Measurements from ENCODE around the gene PRG3.

The PRG3 gene, protein sequence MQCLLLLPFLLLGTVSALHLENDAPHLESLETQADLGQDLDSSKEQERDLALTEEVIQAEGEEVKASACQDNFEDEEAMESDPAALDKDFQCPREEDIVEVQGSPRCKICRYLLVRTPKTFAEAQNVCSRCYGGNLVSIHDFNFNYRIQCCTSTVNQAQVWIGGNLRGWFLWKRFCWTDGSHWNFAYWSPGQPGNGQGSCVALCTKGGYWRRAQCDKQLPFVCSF

DNA sequence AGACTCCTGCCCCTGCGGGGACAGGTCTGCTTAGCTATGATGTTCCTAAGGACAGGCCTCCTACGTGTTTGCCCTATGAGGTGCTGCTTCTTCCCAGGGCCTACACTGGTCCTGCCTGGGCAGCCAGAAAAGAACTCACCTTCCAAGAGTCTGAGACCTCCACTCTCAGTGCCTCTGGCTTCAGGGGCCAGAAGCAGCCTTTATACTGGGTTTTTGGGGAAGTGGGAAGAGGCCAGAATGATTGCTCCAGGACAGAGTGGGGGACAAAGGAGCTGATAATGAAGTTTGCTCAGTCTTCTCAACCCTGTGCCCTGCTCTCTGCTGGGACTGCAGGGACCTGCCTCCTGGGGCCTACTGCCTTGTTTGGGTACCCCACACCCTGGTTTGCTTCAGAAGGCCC lies at the start of gene PRG3:
Gene PRG3, minus strand, starts transcription at position 176 of the 400 bp plus-strand sequence. CDS start 442 bp downstream, outside the sequence.
- Mint-ChIP-seq H3K4me3 (no peak within 1 kb of the TSS), H3K27me3 (peaks cover 19% of the 10 kb centered on the region), H3K9me3 (no peaks in the 10 kb centered on the region), H3K27ac (no peak within 1 kb of the TSS), H3K4me1 (no peaks in the 10 kb centered on the region), H3K36me3 (no peaks in the 10 kb centered on the region)
- ATAC-seq (ENCODE audit: low read depth): no peak
- DNase-seq (ENCODE audit: low spot score in 2 of 2): no peak

DNA sequence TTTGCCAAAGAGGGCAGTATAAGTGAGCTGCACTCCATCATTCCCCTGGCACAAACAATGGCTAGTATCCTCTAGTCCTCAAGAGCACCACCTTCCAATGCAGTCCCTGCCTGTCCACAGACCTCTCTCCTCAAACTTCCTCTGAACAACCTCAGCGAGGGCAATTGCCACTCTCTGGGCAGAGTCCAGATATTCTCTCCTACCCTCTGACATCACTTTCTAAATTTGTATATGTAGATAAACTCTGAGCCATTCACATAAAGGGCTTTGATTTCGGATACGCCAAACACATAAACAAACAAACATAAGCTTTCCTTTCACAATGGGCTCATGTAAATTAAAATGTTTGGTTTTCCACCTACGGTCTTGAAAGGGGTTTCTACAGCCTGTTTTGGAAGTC lies 49.0 kb upstream of the PRG3 start:
- Mint-ChIP-seq H3K9me3 (no peaks in the 10 kb centered on the region), H3K27me3 (no peaks in the 10 kb centered on the region), H3K4me1 (peaks cover 20% of the 10 kb centered on the region), H3K36me3 (peaks cover 2% of the 10 kb centered on the region), H3K27ac (no peak overlapping the region), H3K4me3 (no peak overlapping the region)
- no peak for DNase-seq (ENCODE audit: low spot score in 2 of 2)
- ATAC-seq (ENCODE audit: low read depth): no peak

DNA sequence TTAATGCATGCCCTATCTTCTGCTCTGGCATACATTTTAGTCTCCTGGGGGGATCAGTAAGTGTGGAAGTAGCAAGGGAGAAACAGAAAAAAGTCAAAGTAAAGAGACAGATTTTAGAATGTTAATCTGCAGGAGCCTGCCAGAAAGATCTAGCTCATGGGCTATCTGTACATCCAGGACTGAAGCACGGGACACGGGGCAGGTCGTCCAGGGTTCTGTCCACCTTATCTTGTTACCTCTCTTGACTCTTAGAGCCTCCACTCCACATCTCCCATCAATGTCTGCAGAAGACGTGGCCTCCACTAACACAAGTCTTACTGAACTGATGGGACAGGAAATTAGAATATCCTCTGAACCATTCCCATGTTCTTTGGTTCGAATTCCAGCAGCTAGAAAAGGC lies 47.7 kb upstream of the PRG3 start:
- H3K27me3 Mint-ChIP-seq: no peaks in the 10 kb centered on the region
- no peak overlapping the region for H3K27ac Mint-ChIP-seq
- no peak overlapping the region for H3K4me3 Mint-ChIP-seq
- H3K4me1 Mint-ChIP-seq: peaks cover 27% of the 10 kb centered on the region
- DNase-seq (ENCODE audit: low spot score in 2 of 2) (no peak), ATAC-seq (ENCODE audit: low read depth) (no peak)
- H3K36me3 Mint-ChIP-seq: peaks cover 2% of the 10 kb centered on the region
- H3K9me3 Mint-ChIP-seq: no peaks in the 10 kb centered on the region

DNA sequence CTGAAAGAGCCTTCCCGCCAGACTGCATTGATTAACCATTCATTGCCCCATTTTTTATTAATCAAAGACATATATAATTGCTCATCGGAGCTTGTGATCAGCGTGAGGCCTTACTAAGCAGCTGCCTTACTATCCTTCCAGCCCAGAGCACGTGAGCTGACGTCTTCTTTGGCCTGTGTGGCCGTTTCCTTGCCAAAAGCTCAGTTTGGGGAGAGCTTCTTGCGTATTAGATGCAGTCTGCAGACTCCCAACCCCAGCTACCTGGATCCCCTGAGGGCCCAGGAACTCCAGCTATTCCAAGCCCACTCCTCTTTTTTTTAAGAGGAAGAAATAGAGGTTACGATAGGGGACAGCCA lies 46.8 kb upstream of the PRG3 start:
- Mint-ChIP-seq H3K4me1 (peaks cover 27% of the 10 kb centered on the region), H3K27ac (peak overlapping the region; percentile 97), H3K9me3 (no peaks in the 10 kb centered on the region), H3K27me3 (no peaks in the 10 kb centered on the region), H3K36me3 (peaks cover 5% of the 10 kb centered on the region), H3K4me3 (peak overlapping the region; percentile 99)
- DNase-seq (ENCODE audit: low spot score in 2 of 2) (no peak), ATAC-seq (ENCODE audit: low read depth) (no peak)

DNA sequence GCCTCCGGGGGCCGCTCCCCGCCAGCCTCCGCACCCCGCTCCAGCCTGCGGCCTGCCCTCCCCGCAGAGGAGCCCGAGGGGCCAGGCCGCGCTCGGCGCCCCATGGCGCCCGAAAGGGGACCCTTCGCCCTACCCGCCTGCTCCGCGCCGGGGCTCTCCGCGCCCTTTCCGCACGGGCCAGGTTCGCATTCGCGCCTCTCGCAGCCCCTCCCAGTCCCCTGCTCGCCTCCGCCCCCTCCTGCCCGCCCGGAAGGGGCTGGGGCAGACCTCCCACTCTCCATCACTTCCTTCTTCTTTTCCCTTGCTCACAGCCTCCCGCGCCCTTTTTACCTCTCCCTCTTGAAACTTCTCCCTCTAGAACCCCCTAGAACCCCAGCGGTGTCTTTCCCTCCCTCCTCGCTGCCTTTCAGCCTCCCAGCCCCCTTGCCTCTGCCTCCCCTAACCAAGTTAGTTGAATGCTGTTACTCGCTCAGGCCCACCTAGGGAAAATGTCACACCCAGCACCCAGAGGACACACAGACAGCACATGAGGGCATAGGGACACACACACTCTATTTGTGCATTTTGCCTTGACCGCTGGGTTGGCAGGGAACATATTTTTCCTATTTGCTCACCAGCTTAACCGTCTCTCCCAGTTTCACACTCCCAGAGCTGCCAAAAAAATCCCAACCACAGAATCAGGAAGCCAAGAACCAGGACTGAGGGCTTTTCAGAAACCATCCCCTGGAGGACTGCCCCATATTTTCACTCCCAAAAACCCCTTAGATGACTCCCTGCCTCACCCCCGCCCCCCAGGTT lies 46.2 kb upstream of the PRG3 start, which contains the start of gene SLC43A3:
Gene SLC43A3, minus strand, starts transcription at position 193 of the 798 bp plus-strand sequence. CDS start 949 bp downstream, outside the sequence.
- Mint-ChIP-seq H3K4me1 (peaks cover 27% of the 10 kb centered on the region), H3K4me3 (peak within 1 kb of the TSS; percentile 99), H3K27me3 (no peaks in the 10 kb centered on the region), H3K9me3 (no peaks in the 10 kb centered on the region), H3K27ac (peak within 1 kb of the TSS; percentile 97), H3K36me3 (peaks cover 6% of the 10 kb centered on the region)
- DNase-seq (ENCODE audit: low spot score in 2 of 2) (peak; percentile 30 to 35), ATAC-seq (ENCODE audit: low read depth) (peak; percentile 66)

DNA sequence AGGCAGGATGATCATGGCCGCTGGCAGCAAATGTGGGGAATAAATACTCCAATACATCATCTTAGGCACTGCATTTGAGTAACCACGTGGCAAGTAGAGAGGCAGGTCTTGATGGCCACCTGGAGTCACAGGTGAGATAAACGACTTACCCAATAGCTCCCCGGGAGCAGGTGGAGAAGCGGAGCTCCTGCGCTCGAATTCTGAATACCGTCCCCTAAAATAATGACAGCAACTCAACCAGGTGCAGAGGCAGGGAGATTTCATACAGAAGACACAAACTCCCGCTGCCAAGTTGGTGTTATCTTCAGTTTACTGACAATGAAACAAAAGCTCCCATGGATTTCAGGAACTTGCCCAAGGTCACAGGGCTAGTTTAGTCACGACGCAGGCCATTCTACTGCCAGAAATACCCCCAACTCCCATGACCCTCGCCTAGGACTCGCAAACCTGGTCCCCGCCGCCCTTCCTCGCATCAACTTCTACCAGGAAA lies 45.5 kb upstream of the PRG3 start:
- ATAC-seq (ENCODE audit: low read depth): no peak

DNA sequence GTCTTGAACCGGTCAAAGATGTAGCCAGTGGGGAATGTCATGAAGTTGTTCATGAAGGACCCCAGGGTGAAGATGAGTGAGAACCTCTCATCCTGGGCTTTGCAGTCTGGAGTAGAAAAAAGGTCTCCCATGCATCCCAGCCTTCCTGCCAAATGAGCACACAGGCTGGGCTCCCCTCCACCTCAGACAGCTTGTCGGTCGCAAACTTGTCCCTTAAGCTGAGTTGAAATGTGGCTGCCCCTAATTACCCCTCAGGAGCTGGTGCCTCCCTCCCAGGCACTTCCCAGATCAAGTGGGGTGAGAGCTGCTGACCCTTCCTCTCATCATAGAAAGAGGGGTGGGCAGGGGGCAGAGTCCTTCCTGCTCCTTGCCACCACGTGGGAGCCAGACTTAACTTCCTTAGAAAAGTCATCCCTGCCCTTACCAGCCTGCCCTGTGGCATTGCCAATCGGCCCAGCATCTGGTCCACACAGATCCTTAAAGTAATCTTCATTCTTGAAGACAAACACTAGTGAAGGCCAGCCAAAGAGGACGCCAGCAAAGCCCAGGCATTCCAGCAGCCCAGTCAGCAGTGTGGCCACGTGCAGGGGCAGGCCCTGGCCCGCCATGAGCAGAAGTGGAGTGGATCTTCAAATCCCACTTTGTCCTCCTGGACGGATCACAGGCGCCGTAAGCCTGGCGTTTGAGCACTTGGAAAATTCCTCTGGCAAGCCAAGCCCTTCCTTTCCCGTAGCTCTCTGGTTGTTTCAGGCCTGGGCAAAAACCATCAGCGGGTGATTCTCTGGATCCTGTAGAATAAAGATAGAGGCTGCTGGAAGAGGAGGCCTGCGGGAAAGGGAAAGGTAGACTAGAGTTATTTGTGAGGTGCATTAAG lies 44.9 kb upstream of the PRG3 start:
- Mint-ChIP-seq H3K9me3 (no peaks in the 10 kb centered on the region), H3K27me3 (no peaks in the 10 kb centered on the region), H3K27ac (peak overlapping the region; percentile 97), H3K4me1 (peaks cover 27% of the 10 kb centered on the region), H3K4me3 (peak overlapping the region; percentile 99), H3K36me3 (peaks cover 9% of the 10 kb centered on the region)
- no peak for ATAC-seq (ENCODE audit: low read depth)
- no peak for DNase-seq (ENCODE audit: low spot score in 2 of 2)

More for the DNA sequence above, 45.5 kb upstream of the PRG3 start:
- peak in 1 of 2 donors; percentile 7 for DNase-seq (ENCODE audit: low spot score in 2 of 2)
- peaks cover 27% of the 10 kb centered on the region for H3K4me1 Mint-ChIP-seq
- no peaks in the 10 kb centered on the region for H3K9me3 Mint-ChIP-seq
- peak overlapping the region; percentile 97 for H3K27ac Mint-ChIP-seq
- no peaks in the 10 kb centered on the region for H3K27me3 Mint-ChIP-seq
- H3K36me3 Mint-ChIP-seq: peaks cover 9% of the 10 kb centered on the region
- H3K4me3 Mint-ChIP-seq: peak overlapping the region; percentile 99

DNA sequence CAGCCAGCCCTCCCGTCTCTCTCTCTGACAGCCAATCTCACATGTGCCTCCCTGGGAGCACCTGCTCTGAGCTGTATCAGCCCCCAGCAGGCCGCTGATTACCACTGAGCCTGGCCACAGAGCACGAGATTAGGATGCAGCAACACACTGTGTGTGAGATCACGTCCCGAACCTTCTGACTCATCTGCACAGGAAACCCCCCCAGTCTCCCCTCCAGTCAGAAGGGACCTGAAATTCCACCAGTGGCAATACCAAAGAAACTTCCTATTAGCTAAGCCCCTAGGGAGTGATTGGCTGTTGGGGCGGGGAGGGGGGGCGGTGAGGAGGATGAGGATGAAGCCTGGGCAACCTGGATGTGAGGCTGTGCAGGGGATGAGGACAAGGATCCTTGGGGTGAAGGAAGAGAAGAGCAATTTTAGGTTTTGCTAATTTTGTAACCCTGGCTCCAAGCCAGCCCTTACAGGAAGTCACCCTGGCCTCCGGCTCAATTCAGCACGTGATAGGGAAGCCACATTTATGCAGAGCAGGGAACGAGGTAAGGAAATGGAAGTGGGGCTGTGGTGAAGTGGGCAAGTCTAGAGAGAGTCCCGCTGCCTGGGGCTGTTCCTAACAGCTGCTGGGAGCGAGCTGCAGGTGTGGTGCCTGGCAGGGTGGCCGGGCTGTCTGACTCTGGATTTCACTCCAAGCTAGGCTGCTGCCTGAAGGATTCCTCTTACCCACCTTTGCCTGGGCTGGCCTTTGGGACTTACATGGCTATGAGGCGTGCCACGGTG lies 44.0 kb upstream of the PRG3 start:
- DNase-seq (ENCODE audit: low spot score in 2 of 2) (peak; percentile 14 to 32), ATAC-seq (ENCODE audit: low read depth) (peak; percentile 83)
- no peaks in the 10 kb centered on the region for H3K9me3 Mint-ChIP-seq
- peak overlapping the region; percentile 53 for H3K27ac Mint-ChIP-seq
- peaks cover 12% of the 10 kb centered on the region for H3K36me3 Mint-ChIP-seq
- no peaks in the 10 kb centered on the region for H3K27me3 Mint-ChIP-seq
- H3K4me3 Mint-ChIP-seq: peak overlapping the region; percentile 55
- H3K4me1 Mint-ChIP-seq: peaks cover 27% of the 10 kb centered on the region

DNA sequence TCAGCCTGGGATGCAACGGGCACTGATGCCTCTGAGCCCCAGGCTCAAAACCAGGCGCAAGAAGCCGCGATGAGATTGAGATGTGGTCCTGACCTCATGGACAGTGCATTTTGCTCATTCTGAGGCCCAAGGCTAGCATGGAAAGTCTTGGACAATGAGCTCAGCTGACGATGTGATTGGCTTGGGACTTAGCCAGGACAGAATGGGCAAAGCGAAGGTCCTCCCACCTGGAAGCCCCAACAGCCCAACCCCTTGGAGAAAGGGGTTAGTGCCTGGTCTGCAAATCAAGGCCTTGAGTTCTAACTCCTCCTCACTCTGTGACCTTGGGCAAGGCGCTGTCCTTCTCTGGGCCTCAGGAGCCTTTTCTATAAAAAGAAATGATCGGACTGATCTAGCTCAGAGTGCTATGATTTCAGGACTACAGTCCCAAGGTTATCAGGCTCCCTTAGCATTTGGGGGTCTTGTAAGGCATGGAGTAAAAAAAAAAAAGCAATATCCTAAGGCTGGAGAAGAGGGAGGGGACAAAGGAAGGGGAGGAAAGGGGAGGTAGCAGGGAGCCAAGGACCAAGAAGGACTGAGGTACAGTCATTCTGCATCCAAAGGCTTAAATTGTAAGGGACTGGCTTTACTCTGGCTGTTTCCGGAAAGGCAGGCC lies 43.3 kb upstream of the PRG3 start:
- ATAC-seq (ENCODE audit: low read depth) (no peak), DNase-seq (ENCODE audit: low spot score in 2 of 2) (no peak)
- H3K36me3 Mint-ChIP-seq: peaks cover 13% of the 10 kb centered on the region
- no peaks in the 10 kb centered on the region for H3K27me3 Mint-ChIP-seq
- H3K4me3 Mint-ChIP-seq: peak overlapping the region; percentile 55
- peak overlapping the region; percentile 53 for H3K27ac Mint-ChIP-seq
- H3K9me3 Mint-ChIP-seq: no peaks in the 10 kb centered on the region
- H3K4me1 Mint-ChIP-seq: peaks cover 27% of the 10 kb centered on the region

DNA sequence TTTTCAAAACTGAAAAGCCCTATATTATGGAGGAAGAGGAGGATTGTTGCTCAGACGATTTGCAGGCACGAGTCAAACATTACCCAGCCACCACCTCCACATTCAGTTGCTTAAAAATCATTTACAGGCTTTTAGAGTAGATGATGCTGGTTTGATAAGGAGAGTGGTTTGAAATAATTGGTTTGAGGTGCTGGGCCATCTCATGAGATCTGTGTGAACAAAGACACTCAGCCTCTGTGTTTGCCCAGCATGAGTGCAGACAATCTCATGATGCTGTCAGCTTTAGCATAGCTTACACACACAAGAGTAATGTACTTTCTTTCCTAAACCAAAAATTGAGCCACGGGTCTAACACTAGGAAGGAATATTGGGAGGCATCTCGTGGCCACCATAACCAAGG lies 41.7 kb upstream of the PRG3 start:
- no peaks in the 10 kb centered on the region for H3K27me3 Mint-ChIP-seq
- no peak for DNase-seq (ENCODE audit: low spot score in 2 of 2)
- H3K4me3 Mint-ChIP-seq: no peak overlapping the region
- peaks cover 27% of the 10 kb centered on the region for H3K4me1 Mint-ChIP-seq
- H3K9me3 Mint-ChIP-seq: no peaks in the 10 kb centered on the region
- peaks cover 14% of the 10 kb centered on the region for H3K36me3 Mint-ChIP-seq
- ATAC-seq (ENCODE audit: low read depth): no peak
- H3K27ac Mint-ChIP-seq: peak overlapping the region; percentile 24

DNA sequence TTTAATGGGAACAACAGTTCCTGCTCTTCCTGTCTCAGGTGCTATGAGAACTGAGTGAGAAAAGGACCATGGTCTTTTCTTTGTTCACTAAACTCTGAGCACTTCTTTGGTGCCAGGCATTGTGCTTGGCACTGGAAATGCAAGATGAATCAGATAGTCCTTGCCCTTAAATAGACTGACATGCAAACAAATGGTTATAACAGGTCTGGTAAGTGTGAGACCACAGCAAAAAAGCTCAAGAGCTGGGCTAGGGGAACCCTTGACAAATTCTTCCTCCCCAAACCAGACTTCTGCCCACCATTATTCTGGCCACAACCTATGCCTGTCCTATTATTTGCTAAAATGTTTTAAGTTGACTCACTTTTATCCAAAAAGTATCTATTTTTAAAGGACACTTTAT lies 40.9 kb upstream of the PRG3 start:
- DNase-seq (ENCODE audit: low spot score in 2 of 2) (no peak), ATAC-seq (ENCODE audit: low read depth) (no peak)
- Mint-ChIP-seq H3K4me3 (no peak overlapping the region), H3K36me3 (peaks cover 20% of the 10 kb centered on the region), H3K27me3 (no peaks in the 10 kb centered on the region), H3K9me3 (no peaks in the 10 kb centered on the region), H3K4me1 (peaks cover 20% of the 10 kb centered on the region), H3K27ac (no peak overlapping the region)

DNA sequence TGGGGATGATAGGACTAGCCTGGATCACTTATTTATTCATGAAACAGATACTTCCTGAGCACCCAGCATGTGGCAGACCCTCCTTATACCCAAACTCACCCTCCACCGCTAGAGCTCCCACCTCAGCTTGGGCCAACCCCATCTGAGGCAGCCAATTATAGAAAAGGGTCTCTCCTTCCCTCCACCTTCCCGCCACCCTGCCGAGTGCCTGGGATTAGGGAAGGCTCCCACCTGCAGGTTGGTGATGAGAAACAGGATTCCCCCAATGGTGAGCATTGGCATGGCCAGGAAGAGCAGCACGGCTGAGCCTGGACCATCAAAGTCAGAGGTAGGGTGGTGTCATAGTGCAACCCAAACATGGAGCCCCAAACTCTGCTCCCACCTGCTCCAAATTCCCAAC lies 40.1 kb upstream of the PRG3 start:
- H3K4me3 Mint-ChIP-seq: no peak overlapping the region
- ATAC-seq (ENCODE audit: low read depth): no peak
- H3K9me3 Mint-ChIP-seq: no peaks in the 10 kb centered on the region
- no peaks in the 10 kb centered on the region for H3K27me3 Mint-ChIP-seq
- peaks cover 22% of the 10 kb centered on the region for H3K36me3 Mint-ChIP-seq
- H3K4me1 Mint-ChIP-seq: peaks cover 14% of the 10 kb centered on the region
- DNase-seq (ENCODE audit: low spot score in 2 of 2): no peak
- no peak overlapping the region for H3K27ac Mint-ChIP-seq

DNA sequence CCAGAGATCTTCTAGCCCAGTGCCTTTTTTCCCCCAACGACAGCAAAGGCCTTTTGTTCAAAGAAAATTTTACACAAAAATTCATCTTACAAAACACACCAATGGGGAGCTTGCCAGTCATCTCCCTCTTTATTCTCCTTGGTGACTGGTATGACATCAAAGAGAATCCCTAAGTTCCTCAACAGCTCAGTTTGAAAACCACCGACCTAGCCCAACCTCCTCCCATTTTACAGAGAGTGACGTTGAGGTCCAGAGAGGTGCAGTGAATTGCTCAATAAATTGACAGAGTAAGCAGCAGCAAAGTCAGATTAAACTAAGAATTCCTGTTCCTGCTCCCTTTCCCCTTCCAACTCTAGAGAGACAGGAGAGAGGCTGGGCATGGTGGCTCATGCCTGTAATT lies 38.2 kb upstream of the PRG3 start:
- Mint-ChIP-seq H3K4me3 (no peak overlapping the region), H3K9me3 (no peaks in the 10 kb centered on the region), H3K4me1 (no peaks in the 10 kb centered on the region), H3K27ac (no peak overlapping the region), H3K27me3 (no peaks in the 10 kb centered on the region), H3K36me3 (peaks cover 35% of the 10 kb centered on the region)
- DNase-seq (ENCODE audit: low spot score in 2 of 2) (no peak), ATAC-seq (ENCODE audit: low read depth) (no peak)
